ENCODE results near the gene AIG1. TPM values are rescaled to one million over a fixed set of nuclear protein-coding genes. Genes with fewer than 3 reads are reported as not detected.

AIG1 gene
- total RNA-seq, 1 donor from 2014 or later = 32.2 TPM

- Mint-ChIP-seq H3K27me3 (ENCODE audit: low read depth) (no peaks in the 10 kb centered on the region), H3K9me3 (ENCODE audit: low read depth) (peaks cover 23% of the 10 kb centered on the region), H3K4me3 (ENCODE audit: unreplicated experiment) (no peak overlapping the region), H3K27ac (ENCODE audit: unreplicated experiment) (no peak overlapping the region), H3K36me3 (ENCODE audit: low read depth) (peaks cover 23% of the 10 kb centered on the region), H3K4me1 (ENCODE audit: low read depth) (no peaks in the 10 kb centered on the region)
- no peak for DNase-seq (ENCODE audit: low spot score)
- no peak for TF ChIP-seq CTCF (IDR thresholded peaks at IDR 0.05)
These were observed 108.8 kb downstream of the AIG1 start for GRCh38 chr6:143169440-143169839.

GRCh38 chr6:143174516-143174915 lies 113.8 kb downstream of the AIG1 start:
- peaks cover 36% of the 10 kb centered on the region for H3K9me3 Mint-ChIP-seq (ENCODE audit: low read depth)
- no peaks in the 10 kb centered on the region for H3K27me3 Mint-ChIP-seq (ENCODE audit: low read depth)
- H3K4me3 Mint-ChIP-seq (ENCODE audit: unreplicated experiment) = no peak overlapping the region
- DNase-seq (ENCODE audit: low spot score) = no peak
- TF ChIP-seq CTCF (IDR thresholded peaks at IDR 0.05) = no peak
- peaks cover 24% of the 10 kb centered on the region for H3K36me3 Mint-ChIP-seq (ENCODE audit: low read depth)
- H3K27ac Mint-ChIP-seq (ENCODE audit: unreplicated experiment) = no peak overlapping the region
- peaks cover 30% of the 10 kb centered on the region for H3K4me1 Mint-ChIP-seq (ENCODE audit: low read depth)

- TF ChIP-seq CTCF (IDR thresholded peaks at IDR 0.05) = no peak
- peaks cover 36% of the 10 kb centered on the region for H3K9me3 Mint-ChIP-seq (ENCODE audit: low read depth)
- no peaks in the 10 kb centered on the region for H3K27me3 Mint-ChIP-seq (ENCODE audit: low read depth)
- peaks cover 32% of the 10 kb centered on the region for H3K4me1 Mint-ChIP-seq (ENCODE audit: low read depth)
- H3K4me3 Mint-ChIP-seq (ENCODE audit: unreplicated experiment) = no peak overlapping the region
- no peak for DNase-seq (ENCODE audit: low spot score)
- H3K27ac Mint-ChIP-seq (ENCODE audit: unreplicated experiment) = no peak overlapping the region
- peaks cover 24% of the 10 kb centered on the region for H3K36me3 Mint-ChIP-seq (ENCODE audit: low read depth)
These were observed 114.3 kb downstream of the AIG1 start for GRCh38 chr6:143174951-143175350.

DNA sequence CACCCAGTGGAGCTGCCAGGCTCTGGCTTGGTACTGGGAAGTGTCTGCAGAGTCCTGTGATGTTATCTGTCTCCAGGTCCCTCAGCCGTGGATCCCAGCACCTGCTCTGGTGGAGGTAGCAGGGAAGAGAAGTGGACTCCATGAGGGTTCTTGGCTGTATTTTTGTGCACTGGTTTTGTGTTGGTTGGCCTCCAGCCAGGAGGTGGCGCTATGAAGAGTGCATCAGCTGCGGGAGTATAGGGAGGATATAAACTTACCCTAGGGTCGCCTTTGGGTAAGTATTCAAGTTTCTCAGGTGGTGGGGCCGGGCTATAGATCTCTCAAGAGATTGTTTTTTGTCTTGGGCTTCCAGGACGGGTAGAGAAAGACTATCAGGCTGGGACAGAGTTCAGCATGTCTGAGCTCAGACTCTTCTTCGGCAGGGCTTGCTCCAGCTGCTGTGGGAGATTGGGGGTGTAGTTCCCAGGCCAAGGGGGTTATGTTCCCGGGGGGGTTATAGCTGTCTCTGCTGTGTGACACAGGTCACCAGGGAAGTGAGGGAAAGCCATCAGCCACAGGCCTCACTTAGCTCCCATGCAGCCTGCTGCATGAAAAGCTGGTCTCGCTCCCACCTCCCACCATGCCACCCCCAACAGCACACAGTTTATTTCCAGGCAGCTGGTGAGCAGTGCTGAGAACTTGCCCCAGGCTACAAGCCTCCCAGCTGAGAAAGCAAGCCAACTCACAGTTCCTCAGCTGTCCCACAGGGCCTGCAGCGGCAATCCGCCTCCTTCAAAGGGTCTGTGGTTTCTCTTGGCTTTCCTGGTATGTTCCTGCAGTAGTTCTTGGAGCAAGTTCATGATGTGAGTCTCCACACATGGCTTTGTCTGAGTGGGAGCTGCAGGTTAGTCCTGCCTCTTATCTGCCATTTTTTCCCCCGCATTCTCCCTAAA lies 115.7 kb downstream of the AIG1 start:
- DNase-seq (ENCODE audit: low spot score) = peak; percentile 95
- Mint-ChIP-seq H3K36me3 (ENCODE audit: low read depth) (peaks cover 24% of the 10 kb centered on the region), H3K4me3 (ENCODE audit: unreplicated experiment) (peak overlapping the region; percentile 36), H3K9me3 (ENCODE audit: low read depth) (peaks cover 36% of the 10 kb centered on the region), H3K27me3 (ENCODE audit: low read depth) (no peaks in the 10 kb centered on the region), H3K4me1 (ENCODE audit: low read depth) (peaks cover 45% of the 10 kb centered on the region), H3K27ac (ENCODE audit: unreplicated experiment) (peak overlapping the region; percentile 94)
- TF ChIP-seq CTCF (IDR thresholded peaks at IDR 0.05) = peak; percentile 74

GRCh38 chr6:143177706-143178105 lies 117.0 kb downstream of the AIG1 start:
- Mint-ChIP-seq H3K27me3 (ENCODE audit: low read depth) (no peaks in the 10 kb centered on the region), H3K27ac (ENCODE audit: unreplicated experiment) (no peak overlapping the region), H3K4me1 (ENCODE audit: low read depth) (peaks cover 55% of the 10 kb centered on the region)

More at GRCh38 chr6:143177706-143178105, 117.0 kb downstream of the AIG1 start:
- H3K4me3 Mint-ChIP-seq (ENCODE audit: unreplicated experiment) = no peak overlapping the region
- H3K9me3 Mint-ChIP-seq (ENCODE audit: low read depth) = peaks cover 25% of the 10 kb centered on the region
- DNase-seq (ENCODE audit: low spot score) = no peak
- TF ChIP-seq CTCF (IDR thresholded peaks at IDR 0.05) = no peak
- peaks cover 16% of the 10 kb centered on the region for H3K36me3 Mint-ChIP-seq (ENCODE audit: low read depth)

All from chondrocyte (in vitro differentiated cells).